ENCODE data around the gene CEBPZOS.

DNA sequence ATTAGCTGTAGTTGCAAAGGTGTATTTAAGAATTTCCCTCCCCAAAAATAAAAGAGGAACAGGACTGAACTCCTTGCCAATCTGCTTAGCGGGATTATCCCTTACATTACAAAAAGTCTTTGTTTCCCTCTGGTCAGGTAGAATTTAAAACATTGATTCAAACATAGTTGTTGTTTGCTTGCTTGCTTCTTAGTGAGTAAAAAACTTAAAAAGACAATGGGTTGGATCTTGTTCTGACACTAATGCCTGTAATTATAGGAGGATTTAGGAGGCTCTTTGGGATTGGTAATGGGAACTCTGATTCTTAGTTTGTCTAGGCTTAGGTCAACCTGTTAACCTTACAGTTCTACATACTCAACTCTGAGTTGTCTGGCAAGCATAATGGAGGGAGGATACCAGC lies 3.7 kb upstream of the CEBPZOS start:
- TF ChIP-seq, protein P1, sequence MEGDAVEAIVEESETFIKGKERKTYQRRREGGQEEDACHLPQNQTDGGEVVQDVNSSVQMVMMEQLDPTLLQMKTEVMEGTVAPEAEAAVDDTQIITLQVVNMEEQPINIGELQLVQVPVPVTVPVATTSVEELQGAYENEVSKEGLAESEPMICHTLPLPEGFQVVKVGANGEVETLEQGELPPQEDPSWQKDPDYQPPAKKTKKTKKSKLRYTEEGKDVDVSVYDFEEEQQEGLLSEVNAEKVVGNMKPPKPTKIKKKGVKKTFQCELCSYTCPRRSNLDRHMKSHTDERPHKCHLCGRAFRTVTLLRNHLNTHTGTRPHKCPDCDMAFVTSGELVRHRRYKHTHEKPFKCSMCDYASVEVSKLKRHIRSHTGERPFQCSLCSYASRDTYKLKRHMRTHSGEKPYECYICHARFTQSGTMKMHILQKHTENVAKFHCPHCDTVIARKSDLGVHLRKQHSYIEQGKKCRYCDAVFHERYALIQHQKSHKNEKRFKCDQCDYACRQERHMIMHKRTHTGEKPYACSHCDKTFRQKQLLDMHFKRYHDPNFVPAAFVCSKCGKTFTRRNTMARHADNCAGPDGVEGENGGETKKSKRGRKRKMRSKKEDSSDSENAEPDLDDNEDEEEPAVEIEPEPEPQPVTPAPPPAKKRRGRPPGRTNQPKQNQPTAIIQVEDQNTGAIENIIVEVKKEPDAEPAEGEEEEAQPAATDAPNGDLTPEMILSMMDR (conservative IDR thresholded peaks at IDR 0.05; ENCODE audit: low read depth, low read length) = no peak
- no peak for TF ChIP-seq EZH2 (IDR thresholded peaks at IDR 0.05; ENCODE audit: borderline replicate concordance, low read depth, low read length, poor library complexity, severe bottlenecking)

All from A673 (cell line).